GM19351 (cell line): ENCODE measurements around the gene MEGF11.
"Not testable (repeated sequence)": the region's sequence is repeated elsewhere in the genome, so short reads cannot be mapped to it uniquely, and the experiment has no call there.

ENCODE experiments used
- ATAC-seq: cut with Tn5 transposase; IDR thresholded peaks from one replicate; pipeline ENCODE4 v1.9.1; 2021; ENCODE audit warnings: mild to moderate bottlenecking, moderate library complexity; ENCODE audit not compliant: unreplicated experiment

MEGF11 gene

GRCh38 chr15:65871886-65872285, 381.7 kb downstream of the MEGF11 start:
- ATAC-seq, result not testable (repeated sequence)

DNA sequence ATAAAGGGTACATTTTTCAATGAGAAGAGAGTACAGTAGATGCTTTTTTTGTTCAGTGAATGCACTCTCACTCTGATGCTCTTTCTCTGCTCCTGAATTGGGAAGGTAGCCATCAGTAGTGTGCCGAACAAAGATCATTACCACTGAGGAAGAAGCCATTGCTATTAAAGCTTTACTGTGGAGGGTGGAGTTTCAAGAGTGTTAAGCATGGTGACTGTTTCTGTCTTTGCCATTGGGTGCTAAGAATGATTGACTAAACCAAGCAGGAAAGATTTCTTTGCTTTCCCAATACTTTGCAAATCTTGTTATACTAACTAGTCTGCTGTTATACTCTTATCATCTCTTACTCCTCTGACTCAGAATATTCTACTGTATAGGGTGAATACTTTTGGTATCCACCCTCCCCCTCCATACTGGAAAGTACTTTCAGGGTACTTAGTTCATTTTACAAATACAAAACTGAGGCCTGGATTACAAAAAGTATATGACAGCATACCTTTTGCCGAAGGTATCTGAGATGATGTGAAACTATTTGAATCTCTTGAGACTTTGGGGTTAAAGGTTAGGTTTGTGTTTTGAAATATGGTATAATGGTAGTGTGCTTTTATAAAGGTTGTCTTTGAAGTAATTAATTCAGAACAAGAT, 382.5 kb downstream of the MEGF11 start:
- ATAC-seq, result no peak

DNA sequence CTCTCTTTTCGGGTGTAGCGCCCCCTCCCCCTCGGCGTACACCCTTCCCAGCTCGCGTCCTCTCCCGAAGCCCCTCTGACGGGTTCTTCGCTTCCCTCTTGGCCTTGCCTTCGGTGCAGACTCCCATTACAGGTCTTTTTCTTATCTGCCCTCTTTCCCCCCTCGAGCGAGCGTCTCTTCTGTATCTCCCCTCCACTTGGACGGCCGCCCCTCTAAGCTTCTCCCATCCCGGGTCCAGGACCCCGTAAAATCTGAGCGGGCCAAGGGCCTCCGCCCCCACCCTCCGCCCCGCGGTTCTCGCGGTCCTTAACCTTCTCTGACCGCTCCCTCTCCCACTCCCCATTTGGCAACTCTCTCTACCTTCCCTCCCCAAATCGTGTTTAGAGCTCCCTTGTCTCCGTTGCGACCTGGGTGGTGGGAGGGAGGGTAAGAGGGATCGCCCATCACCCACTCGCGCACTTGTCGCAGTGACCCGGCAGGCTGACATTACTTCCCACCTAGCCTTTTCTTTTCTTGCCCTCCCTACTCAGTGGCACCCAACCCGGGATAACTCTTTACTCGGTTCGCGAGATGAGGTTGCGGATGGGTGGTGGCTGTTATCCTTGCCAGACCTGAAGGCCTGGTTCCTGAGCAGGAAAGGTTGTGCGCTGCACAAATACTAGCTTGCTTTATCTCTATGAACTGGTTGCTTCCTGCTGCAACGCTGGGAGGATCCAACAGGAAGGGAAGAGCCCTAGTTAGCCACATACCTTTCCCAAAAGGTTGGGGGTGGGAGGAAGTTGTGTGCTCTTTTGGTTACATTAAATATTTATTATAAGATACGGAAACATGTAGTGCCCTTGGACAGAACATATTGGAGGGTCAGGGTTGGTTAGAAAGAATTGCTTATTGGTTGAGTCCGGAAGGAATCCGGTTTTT, 383.3 kb downstream of the MEGF11 start:
- ATAC-seq, result no peak

- peak; percentile 89 for ATAC-seq
Observed at GRCh38 chr15:65869126-65869953, 384.2 kb downstream of the MEGF11 start, which contains the start of gene RAB11A. Gene RAB11A, plus strand, starts transcription at chr15:65869491. Its CDS starts 95 bp downstream, at chr15:65869586.

DNA sequence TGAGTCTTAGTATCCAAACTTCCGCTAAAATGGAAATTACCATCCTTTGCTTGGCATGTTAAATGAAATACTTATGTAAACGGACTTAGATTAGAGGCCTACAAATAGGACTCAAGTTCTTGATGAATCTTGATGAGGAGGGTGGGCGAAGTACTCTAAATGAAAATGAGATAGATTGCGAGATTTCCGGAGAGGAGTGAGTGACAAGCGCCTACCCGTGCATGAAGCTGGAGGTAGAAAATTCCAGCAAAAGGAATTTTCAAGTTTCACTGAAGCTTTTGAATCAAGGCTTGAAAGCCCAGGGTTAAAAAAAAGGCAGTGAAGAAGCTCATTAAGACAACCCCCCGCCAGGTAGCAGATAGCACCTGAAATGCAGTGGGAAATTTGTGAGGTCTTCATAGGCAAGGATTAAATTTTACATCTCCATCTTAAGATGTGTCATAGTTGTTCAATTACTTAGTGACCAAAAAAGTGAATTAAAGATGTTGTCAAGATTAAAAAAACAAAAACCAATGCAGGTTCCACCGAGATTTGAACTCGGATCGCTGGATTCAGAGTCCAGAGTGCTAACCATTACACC, 384.9 kb downstream of the MEGF11 start:
- ATAC-seq, result no peak

DNA sequence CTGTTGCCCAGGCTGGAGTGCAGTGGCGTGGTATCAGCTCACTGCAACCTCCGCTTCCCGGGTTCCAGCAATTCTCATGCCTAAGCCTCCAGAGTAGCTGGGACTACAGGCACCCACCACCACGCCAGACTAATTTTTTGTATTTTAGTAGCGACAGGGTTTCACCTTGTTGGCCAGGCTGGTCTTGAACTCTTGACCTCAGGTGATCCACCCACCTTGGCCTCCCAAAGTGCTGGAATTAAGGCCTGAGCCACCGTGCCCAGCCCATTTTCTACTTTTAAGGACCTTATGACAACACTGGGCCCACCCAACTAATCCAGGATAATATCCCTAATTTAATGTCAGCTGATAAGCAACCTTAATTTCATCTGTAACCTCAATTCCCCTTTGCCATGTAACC, 385.6 kb downstream of the MEGF11 start:
- ATAC-seq, result not testable (repeated sequence)

- no peak for ATAC-seq
Observed at GRCh38 chr15:65867244-65867643, 386.3 kb downstream of the MEGF11 start.

DNA sequence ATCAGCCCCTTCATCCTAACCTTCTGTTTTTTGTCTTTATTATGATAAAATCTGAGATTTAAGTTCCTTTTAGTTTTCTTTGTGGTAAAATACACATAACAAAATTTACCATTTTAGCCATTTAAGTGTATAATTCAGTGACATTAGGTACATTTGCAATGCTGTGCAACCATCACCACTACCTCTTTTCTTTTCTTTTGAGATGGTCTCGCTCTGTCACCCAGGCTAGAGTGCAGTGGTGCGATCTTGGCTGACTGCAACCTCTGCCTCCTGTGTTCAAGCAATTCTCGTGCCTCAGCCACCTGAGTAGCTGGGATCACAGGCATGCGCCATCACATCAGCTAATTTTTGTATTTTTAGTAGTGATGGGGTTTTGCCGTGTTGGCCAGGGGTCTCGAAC, 390.4 kb downstream of the MEGF11 start:
- ATAC-seq, result no peak

GRCh38 chr15:65862682-65863081, 390.9 kb downstream of the MEGF11 start:
- no peak for ATAC-seq

- ATAC-seq, result peak; percentile 55
Observed at GRCh38 chr15:65857718-65858402, 395.7 kb downstream of the MEGF11 start.

GRCh38 chr15:65856821-65857455, 396.6 kb downstream of the MEGF11 start:
- no peak for ATAC-seq

DNA sequence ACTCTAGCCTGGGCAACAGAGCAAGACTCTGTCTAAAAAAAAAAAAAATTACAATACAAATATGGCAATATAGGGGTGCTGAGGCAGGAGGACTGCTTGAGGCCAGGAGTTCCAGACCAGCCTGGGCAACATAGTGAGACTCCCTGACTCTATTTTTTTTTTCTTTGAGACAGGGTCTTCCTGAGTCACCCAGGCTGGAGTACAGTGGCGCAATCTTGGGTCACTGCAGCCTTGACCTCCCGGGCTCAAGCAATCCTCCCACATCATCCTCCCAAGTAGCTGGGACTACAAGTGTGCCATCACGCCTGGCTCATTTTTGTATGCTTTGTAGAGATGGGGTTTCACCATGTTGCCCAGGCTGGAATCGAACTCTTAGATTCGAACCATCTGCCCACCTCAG, 401.6 kb downstream of the MEGF11 start:
- ATAC-seq, result no peak

- ATAC-seq, result no peak
Observed at GRCh38 chr15:65847989-65848388, 405.6 kb downstream of the MEGF11 start.

- ATAC-seq, result no peak
Observed at GRCh38 chr15:65845826-65846519, 407.6 kb downstream of the MEGF11 start.
